K562 (cell line): ENCODE data around the gene VTN. TPM values are rescaled to one million over a fixed set of nuclear protein-coding genes. Genes with fewer than 3 reads are reported as not detected.

Experiments used
- ATAC-seq: fragments of 200-7000 bp; cut with Tn5 transposase; 3 replicates; pipeline ENCODE4 v1.9.1; 2020; ENCODE audit warnings: moderate library complexity
- BruUV-seq: library from RNA; stranded (reverse); fragments of 400-500 nt; replicated peaks from 2 replicates; lab custom pipeline; 2021; lab: Mats Ljungman, UMichigan
- CTCF ChIA-PET: fragments of 300-600 bp; formaldehyde crosslinking; extraction: SDS; loops from one replicate; lab custom pipeline; 2021; ENCODE audit warnings: low intra/inter-chr PET ratio; lab: Yijun Ruan, JAX
- POLR2A ChIA-PET: fragments of 300-600, 350-650 bp; sonication (Branson Sonifier 250); formaldehyde crosslinking; extraction: SDS; loops from one replicate; lab custom pipeline; 2021; ENCODE audit warnings: antibody characterized with exemption, inconsistent platforms; lab: Yijun Ruan, JAX
- DNase-seq, 4 experiments: peaks; one replicate each; pipeline versions ENCODE4 v3.0.0 to v3.0.0-alpha.2; 2011 to 2018; ENCODE audit warnings: low spot score in 3 of 4, mixed read lengths in 3 of 4; ENCODE audit errors: extremely low read depth in 1 of 4
- FAIRE-seq: peaks from 2 replicates; lab custom pipeline; 2011; peaks lifted over from hg19 to GRCh38; lab: Jason Lieb, UNC
- H2AFZ ChIP-seq: 2 replicates; pipeline ENCODE4 v1.6.0; 2011; ENCODE audit warnings: low read depth, low read length, control low read depth, inconsistent platforms
- H3K27ac ChIP-seq: fragments of 200-600 bp; 3 replicates; pipeline ENCODE4 v1.8.0; 2011; ENCODE audit warnings: low read depth, mild to moderate bottlenecking, control low read depth, inconsistent platforms, low read length, moderate library complexity, mixed read lengths; ENCODE audit errors: extremely low read depth
- H3K27me3 ChIP-seq, 2 experiments: fragments of 300-600 bp in 1 of 2; 2 replicates in 1 of 2; 3 replicates in 1 of 2; pipeline versions ENCODE4 v1.6.0 to v1.8.0; 2011; ENCODE audit warnings: inconsistent platforms in 2 of 2, low read length in 2 of 2, mild to moderate bottlenecking in 1 of 2, mixed read lengths in 1 of 2, moderate library complexity in 1 of 2; ENCODE audit not compliant: control insufficient read depth in 2 of 2, insufficient read depth in 2 of 2
- H3K36me3 ChIP-seq: fragments of 300-600 bp; 3 replicates; pipeline ENCODE4 v1.8.0; 2011; ENCODE audit warnings: mild to moderate bottlenecking, low read length, inconsistent platforms; ENCODE audit not compliant: control insufficient read depth, insufficient read depth
- H3K4me1 ChIP-seq, 2 experiments: fragments of 200-600 bp in 1 of 2; replicated peaks in 1 of 2; 2 replicates in 1 of 2; 3 replicates in 1 of 2; pipeline versions ENCODE4 v1.5.1 to v1.8.0; 2011; ENCODE audit warnings: inconsistent platforms in 2 of 2, low read length in 2 of 2, mild to moderate bottlenecking in 1 of 2, mixed read lengths in 1 of 2, moderate library complexity in 1 of 2; ENCODE audit not compliant: control insufficient read depth in 2 of 2, insufficient read depth in 2 of 2
- H3K4me2 ChIP-seq: 2 replicates; pipeline ENCODE4 v1.6.1; 2011; ENCODE audit warnings: low read length, control low read depth, inconsistent platforms, mixed read lengths; ENCODE audit not compliant: insufficient read depth
- H3K4me3 ChIP-seq: fragments of 200-600 bp; sonication (generic), shearing (Covaris generic); 2 replicates; pipeline ENCODE4 v1.5.1; 2016; ENCODE audit warnings: control low read depth, inconsistent platforms
- H3K79me2 ChIP-seq: fragments of 200-600 bp; 3 replicates; pipeline ENCODE4 v1.8.0; 2011; ENCODE audit warnings: low read length, inconsistent platforms; ENCODE audit not compliant: control insufficient read depth, insufficient read depth
- H3K9ac ChIP-seq, 2 experiments: 2 replicates each; pipeline versions ENCODE4 v1.6.0 to v1.6.1; 2011; ENCODE audit warnings: low read depth in 2 of 2, low read length in 2 of 2, control low read depth in 1 of 2, inconsistent platforms in 1 of 2, mild to moderate bottlenecking in 1 of 2, mixed read lengths in 1 of 2; ENCODE audit not compliant: insufficient read depth in 1 of 2
- H3K9me1 ChIP-seq: one replicate; pipeline ENCODE4 v1.6.0; 2011; ENCODE audit warnings: inconsistent platforms, mild to moderate bottlenecking, low read length, moderate library complexity; ENCODE audit not compliant: control insufficient read depth, insufficient read depth
- H3K9me3 ChIP-seq: replicated peaks from 2 replicates; pipeline ENCODE4 v1.5.1; 2011; ENCODE audit warnings: low read depth, low read length, inconsistent platforms; ENCODE audit not compliant: control insufficient read depth, insufficient read depth
- H4K20me1 ChIP-seq: replicated peaks from 2 replicates; pipeline ENCODE4 v1.6.1; 2011; ENCODE audit warnings: low read length, inconsistent platforms, mixed read lengths; ENCODE audit not compliant: control insufficient read depth, insufficient read depth
- ASH1L ChIP-seq: fragments of 450-650 bp; IDR thresholded peaks from 2 replicates; pipeline ENCODE4 v1.6.1; 2018; ENCODE audit warnings: borderline replicate concordance, mild to moderate bottlenecking, low read depth; ENCODE audit not compliant: partially characterized antibody
- CEBPZ ChIP-seq: fragments of 150-350 bp; IDR thresholded peaks from 2 replicates; pipeline ENCODE4 v1.6.1; 2014; ENCODE audit warnings: low read depth, mild to moderate bottlenecking, low read length, borderline replicate concordance
- E2F8 ChIP-seq: fragments of 450-650 bp; IDR thresholded peaks from 2 replicates; pipeline ENCODE4 v1.7.1; 2018; ENCODE audit warnings: mild to moderate bottlenecking, low read depth; ENCODE audit not compliant: partially characterized antibody
- FOSL1 ChIP-seq: fragments of 200-800 bp; sonication (Bioruptor generic); conservative IDR thresholded peaks from 2 replicates; pipeline ENCODE4 v1.6.1; 2016; ENCODE audit warnings: missing genetic modification characterization, missing compliant biosample characterization
- GATA2 ChIP-seq: sonication (generic); formaldehyde crosslinking; IDR thresholded peaks from 2 replicates; pipeline ENCODE4 v1.4.0; 2020; ENCODE audit warnings: mild to moderate bottlenecking, missing genetic modification reagents
- LCOR ChIP-seq: sonication (generic); formaldehyde crosslinking; IDR thresholded peaks from 2 replicates; pipeline ENCODE4 v1.8.0; 2022; ENCODE audit warnings: mild to moderate bottlenecking, missing genetic modification reagents
- NFXL1 ChIP-seq: fragments of 450-650 bp; formaldehyde crosslinking; IDR thresholded peaks from 2 replicates; pipeline ENCODE4 v1.4.0; 2021; ENCODE audit warnings: mild to moderate bottlenecking
- NR4A1 ChIP-seq, 2 experiments: fragments of 250-450 bp in 1 of 2; fragments of 450-650 bp in 1 of 2; sonication (Bioruptor Pico) in 1 of 2; IDR thresholded peaks; 2 replicates each; pipeline versions ENCODE4 v1.4.0 to v1.6.1; 2016 to 2020; ENCODE audit warnings: mild to moderate bottlenecking in 2 of 2, missing compliant biosample characterization in 1 of 2, missing genetic modification characterization in 1 of 2, moderate library complexity in 1 of 2
- SMARCA4 ChIP-seq: fragments of 450-650 bp; IDR thresholded peaks from 2 replicates; pipeline ENCODE4 v1.6.1; 2016
- ZFP36 ChIP-seq: fragments of 150-350 bp; IDR thresholded peaks from 2 replicates; pipeline ENCODE4 v1.6.1; 2018; ENCODE audit warnings: low read length, low read depth; ENCODE audit not compliant: partially characterized antibody
- ZFP91 ChIP-seq: sonication (generic); formaldehyde crosslinking; IDR thresholded peaks from 2 replicates; pipeline ENCODE4 v1.8.0; 2022; ENCODE audit warnings: mild to moderate bottlenecking, missing genetic modification reagents
- ZNF212 ChIP-seq: fragments of 450-650 bp; formaldehyde crosslinking; IDR thresholded peaks from 2 replicates; pipeline ENCODE4 v1.4.0; 2020; ENCODE audit warnings: mild to moderate bottlenecking
- WGBS: fragments of 100-300 bp; shearing (Covaris generic); methylation state at CpG from one replicate; pipeline ENCODE4 v1.1.6; 2016; ENCODE audit warnings: low coverage, mixed read lengths; ENCODE audit not compliant: insufficient coverage; ENCODE audit errors: missing lambda C conversion rate; 5-methylcytosine and 5-hydroxymethylcytosine counted together
- in situ Hi-C: fragments of 300-500 bp; cut with MboI; formaldehyde crosslinking; loops from 4 replicates; pipeline ENCODE4 v1.15.0; 2018; ENCODE audit warnings: inconsistent platforms, mixed read lengths
- intact Hi-C: fragments of 100-400 bp; cut with micrococcal nuclease; formaldehyde crosslinking; loops from 2 replicates; pipeline ENCODE4 v1.14.2; 2022
- polyA plus RNA-seq, 8 experiments: library from polyadenylated mRNA; depleted of rRNA in 4 of 8; stranded (reverse) in 5 of 8; unstranded in 3 of 8; fragments of >200 nt; fragmentation: Nextera tagmentation in 2 of 8; fragmentation: Illumina TruSeq in 1 of 8; extraction: Ambion mirVana in 2 of 8; extraction: Trizol in 1 of 8; gene quantifications; 2 replicates each; pipeline versions ENCODE4 v1.2.1 to v1.2.3, GENCODE V29; 2011 to 2014; ENCODE audit warnings: inconsistent platforms in 1 of 8, missing spikeins in 1 of 8
- total RNA-seq, 7 experiments: library from RNA; depleted of rRNA in 6 of 7; stranded (reverse); fragments of >200 nt in 6 of 7; fragmentation: Illumina TruSeq in 2 of 7; extraction: Trizol in 2 of 7; gene quantifications; 2 replicates each; pipeline versions ENCODE4 v1.2.1 to v1.2.3, GENCODE V29; 2011 to 2021; ENCODE audit warnings: low replicate concordance in 1 of 7

VTN gene
- total and polyA plus RNA-seq, 9 of the 15 experiments (the other 6 are each of a cell fraction or from before 2014, with no cell fraction given): 0.13 to 1.0 (median 0.29) TPM; not detected in 1

GRCh38 chr17:28379814-28380801 is 10.0 kb upstream of the VTN start:
- ATAC-seq: peak; percentile 50; the same call in 2 of the 3 replicates
- H3K36me3 ChIP-seq: no peaks in the 10 kb centered on the region
- DNase-seq: no peak
- ChIA-PET POLR2A (interaction anchor here (0.6 to 1.9 kb wide), 4 partner anchors 10 to 399 kb away, joined by 3 to 6 read pairs (median 4); partner anchors contain the start of gene VTN), CTCF (interaction anchor here (0.6 kb wide), 1 partner anchor 52 kb away, joined by 6 read pairs; no protein-coding TSS in a partner anchor)
- H3K9ac ChIP-seq: no peak overlapping the region
- no peaks in the 10 kb centered on the region for H3K79me2 ChIP-seq
- WGBS: 27% methylated on average over 10 of the region's 10 CpGs
- H3K4me2 ChIP-seq: no peak overlapping the region; the same call in 1 of the 2 replicates
- intact Hi-C loops: loop anchor here (5.0 kb wide), 1 partner anchor 37 kb away; no protein-coding TSS in a partner anchor
- H2AFZ ChIP-seq: no peak overlapping the region
- H3K27ac ChIP-seq: no peak overlapping the region
- in situ Hi-C loops: no loop called here
- no peaks in the 10 kb centered on the region for H3K9me3 ChIP-seq
- H3K9me1 ChIP-seq: no peaks in the 10 kb centered on the region
- peaks cover 11 to 28% of the 10 kb centered on the region in 2 experiments; a peak in 3 of 5 replicates for H3K27me3 ChIP-seq
- no peak for FAIRE-seq
- no TSS peak for BruUV-seq
- no peak overlapping the region for H3K4me3 ChIP-seq
- H3K4me1 ChIP-seq: peaks cover 3 to 19% of the 10 kb centered on the region in 2 experiments; a peak in 4 of 5 replicates
- no peaks in the 10 kb centered on the region; the same call in 1 of the 2 replicates for H4K20me1 ChIP-seq
- TF ChIP-seq SMARCA4 (no peak), ZFP91 (no peak), GATA2 (CRISPR knock-in tag) (no peak), ZNF212 (CRISPR knock-in tag) (no peak), NR4A1 (CRISPR knock-in tag; IDR thresholded peaks at IDR 0.05) (no peak), NR4A1 (tag; IDR thresholded peaks at IDR 0.05) (no peak), ASH1L (no peak), LCOR (no peak), CEBPZ (no peak), E2F8 (no peak), FOSL1 (tag) (no peak), NFXL1 (CRISPR knock-in tag) (no peak), ZFP36 (no peak)
